ENCODE results near the gene RDH11. TPM values are rescaled to one million over a fixed set of nuclear protein-coding genes. Genes with fewer than 3 reads are reported as not detected.
A peak's percentile ranks its signal among the peaks of the same experiment; 100 is the strongest.

The RDH11 gene
- total and polyA plus RNA-seq, 8 donors: 6.9 to 71.6 (median 24.8) TPM

GRCh38 chr14:67697006-67697405 lies 1.4 kb upstream of the RDH11 start:
- intact Hi-C loops (cut with DNase I; ENCODE audit: low total_unique reads): no loop called here
- WGBS, 5 donors: 67 to 92% (median 78%) methylated on average over 4 of the region's 4 CpGs

GRCh38 chr14:67694791-67695393 lies 672 bp downstream of the RDH11 start:
- TF ChIP-seq EP300 (IDR thresholded peaks at IDR 0.05): no peak
- TF ChIP-seq POLR2AphosphoS5 (IDR thresholded peaks at IDR 0.05): peak in 2 of 3 donors; percentile 33 to 62
- H3K36me3 ChIP-seq: peaks cover 18 to 32% (median 26%) of the 10 kb centered on the region in 4 donors
- intact Hi-C loops (cut with DNase I; ENCODE audit: low total_unique reads): no loop called here
- H3K4me3 ChIP-seq: peak overlapping the region; percentile 79 to 98 (median 84)
- no peaks in the 10 kb centered on the region for H3K9me3 ChIP-seq
- 0 to 1% (median 1%) methylated on average over 21 of the region's 21 CpGs for WGBS, 5 donors
- peak; percentile 80 to 93 for DNase-seq
- H3K4me1 ChIP-seq: peaks cover 0 to 31% (median 13%) of the 10 kb centered on the region in 4 donors
- no peaks in the 10 kb centered on the region for H3K27me3 ChIP-seq
- peak overlapping the region; percentile 70 to 90 (median 88) for H3K27ac ChIP-seq

More at GRCh38 chr14:67697006-67697405, 1.4 kb upstream of the RDH11 start:
- peak in 1 of 3 donors; percentile 32 for TF ChIP-seq POLR2AphosphoS5 (IDR thresholded peaks at IDR 0.05)
- TF ChIP-seq EP300 (IDR thresholded peaks at IDR 0.05): no peak
- Histone ChIP-seq H3K27me3 (no peaks in the 10 kb centered on the region), H3K9me3 (no peaks in the 10 kb centered on the region), H3K27ac (peak overlapping the region in 1 of 5 donors; percentile 49), H3K4me1 (peaks cover 0 to 31% (median 13%) of the 10 kb centered on the region in 4 donors), H3K36me3 (peaks cover 3 to 10% (median 5%) of the 10 kb centered on the region in 4 donors), H3K4me3 (no peak overlapping the region)
- DNase-seq: no peak

GRCh38 chr14:67690011-67690410 lies 5.6 kb downstream of the RDH11 start:
- Histone ChIP-seq H3K27me3 (no peaks in the 10 kb centered on the region), H3K4me3 (no peak overlapping the region), H3K36me3 (peaks cover 36 to 80% (median 75%) of the 10 kb centered on the region in 4 donors), H3K9me3 (no peaks in the 10 kb centered on the region), H3K4me1 (peaks cover 0 to 19% (median 13%) of the 10 kb centered on the region in 4 donors), H3K27ac (no peak overlapping the region)
- intact Hi-C loops (cut with DNase I; ENCODE audit: low total_unique reads): no loop called here
- no peak for DNase-seq
- no peak for TF ChIP-seq CTCF (IDR thresholded peaks at IDR 0.05)
- no peak for TF ChIP-seq POLR2A (IDR thresholded peaks at IDR 0.05)
- TF ChIP-seq POLR2AphosphoS5 (IDR thresholded peaks at IDR 0.05): no peak
- TF ChIP-seq EP300 (IDR thresholded peaks at IDR 0.05): no peak
- WGBS, 5 donors: 92 to 100% (median 96%) methylated on average over 4 of the region's 4 CpGs

- Histone ChIP-seq H3K36me3 (peaks cover 20 to 99% (median 74%) of the 10 kb centered on the region in 4 donors), H3K27ac (no peak overlapping the region), H3K9me3 (no peaks in the 10 kb centered on the region), H3K4me3 (no peak overlapping the region), H3K27me3 (no peaks in the 10 kb centered on the region), H3K4me1 (peaks cover 0 to 4% (median 0%) of the 10 kb centered on the region in 4 donors)
- TF ChIP-seq EP300 (IDR thresholded peaks at IDR 0.05): no peak
- no peak for TF ChIP-seq CTCF (IDR thresholded peaks at IDR 0.05)
- intact Hi-C loops (cut with DNase I; ENCODE audit: low total_unique reads): no loop called here
- DNase-seq: no peak
Measured at GRCh38 chr14:67683842-67684241, 11.7 kb downstream of the RDH11 start.

- Histone ChIP-seq H3K9me3 (no peaks in the 10 kb centered on the region), H3K36me3 (peaks cover 16 to 85% (median 59%) of the 10 kb centered on the region in 4 donors), H3K4me1 (peaks cover 0 to 4% (median 0%) of the 10 kb centered on the region in 4 donors), H3K27me3 (no peaks in the 10 kb centered on the region), H3K4me3 (no peak overlapping the region), H3K27ac (no peak overlapping the region)
- intact Hi-C loops (cut with DNase I; ENCODE audit: low total_unique reads): no loop called here
- WGBS, 5 donors: 68 to 84% (median 77%) methylated on average over 2 of the region's 2 CpGs
- DNase-seq: no peak
- TF ChIP-seq EP300 (IDR thresholded peaks at IDR 0.05) (no peak), CTCF (IDR thresholded peaks at IDR 0.05) (no peak), POLR2AphosphoS5 (IDR thresholded peaks at IDR 0.05) (no peak), POLR2A (IDR thresholded peaks at IDR 0.05) (no peak)
Measured at GRCh38 chr14:67680941-67681340, 14.6 kb downstream of the RDH11 start.

Data from stomach (tissue), 9 donors.